K562 (cell line): ENCODE measurements around the gene CT45A10. TPM values are rescaled to one million over a fixed set of nuclear protein-coding genes. Genes with fewer than 3 reads are reported as not detected.
A peak's percentile ranks its signal among the peaks of the same experiment; 100 is the strongest.

Experiments used
- BRCA1 ChIP-seq, 2 experiments: fragments of 450-650 bp in 1 of 2; sonication (generic) in 1 of 2; formaldehyde crosslinking in 1 of 2; IDR thresholded peaks; 2 replicates each; pipeline versions ENCODE4 v1.5.0 to v1.6.1; 2017 to 2020; ENCODE audit warnings: mild to moderate bottlenecking in 1 of 2, missing genetic modification reagents in 1 of 2
- CHCHD3 ChIP-seq: fragments of 250-450 bp; sonication (Bioruptor Pico); IDR thresholded peaks from 2 replicates; pipeline ENCODE4 v2.1.2; 2022; ENCODE audit warnings: mild to moderate bottlenecking
- DDX20 ChIP-seq: fragments of 450-650 bp; IDR thresholded peaks from 2 replicates; pipeline ENCODE4 v1.6.1; 2016; ENCODE audit warnings: missing genetic modification characterization, low read depth, mild to moderate bottlenecking, missing compliant biosample characterization, moderate library complexity
- GATAD2A ChIP-seq: fragments of 450-650 bp; IDR thresholded peaks from 2 replicates; pipeline ENCODE4 v1.6.1; 2017
- HEY1 ChIP-seq: fragments of 250-450 bp; sonication (Bioruptor Pico); IDR thresholded peaks from 2 replicates; pipeline ENCODE4 v1.5.0; 2020; ENCODE audit warnings: mild to moderate bottlenecking, moderate library complexity, borderline replicate concordance
- NFE2 ChIP-seq: IDR thresholded peaks from 2 replicates; pipeline ENCODE4 v1.6.1; 2014; ENCODE audit warnings: antibody characterized with exemption, low read depth
- NR2C2 ChIP-seq, 2 experiments: fragments of 200-800 bp in 1 of 2; sonication (Bioruptor generic) in 1 of 2; sonication (generic) in 1 of 2; formaldehyde crosslinking in 1 of 2; IDR thresholded peaks; 2 replicates each; pipeline versions ENCODE4 v1.6.1 to v1.8.0; 2016 to 2022; ENCODE audit warnings: mild to moderate bottlenecking in 1 of 2, missing compliant biosample characterization in 1 of 2, missing genetic modification characterization in 1 of 2, missing genetic modification reagents in 1 of 2
- PPARD ChIP-seq: fragments of 250-450 bp; sonication (Bioruptor Pico); IDR thresholded peaks from 2 replicates; pipeline ENCODE4 v1.8.0; 2022; ENCODE audit warnings: inconsistent platforms, mild to moderate bottlenecking, moderate library complexity
- PRPF4 ChIP-seq: fragments of 200-400 bp; formaldehyde crosslinking; IDR thresholded peaks from one replicate; pipeline ENCODE4 v1.6.1; 2017; ENCODE audit warnings: low read length, low read depth, mild to moderate bottlenecking; ENCODE audit not compliant: insufficient read depth, poor library complexity, severe bottlenecking
- RBM22 ChIP-seq: fragments of 200-400 bp; formaldehyde crosslinking; IDR thresholded peaks from 2 replicates; pipeline ENCODE4 v1.6.1; 2018; ENCODE audit warnings: low read length, low read depth; ENCODE audit not compliant: poor library complexity, severe bottlenecking
- RFX5 ChIP-seq: IDR thresholded peaks from 2 replicates; pipeline ENCODE4 v1.6.1; 2011; ENCODE audit warnings: low read depth, mild to moderate bottlenecking, improper control_type of control experiment, low read length
- RNF2 ChIP-seq: sonication (generic); IDR thresholded peaks from 2 replicates; pipeline ENCODE4 v1.6.1; 2016
- SMARCC2 ChIP-seq: fragments of 450-650 bp; IDR thresholded peaks from 2 replicates; pipeline ENCODE4 v1.6.1; 2017; ENCODE audit warnings: antibody characterized with exemption, moderate library complexity, mild to moderate bottlenecking, low read depth
- TCF3 ChIP-seq: sonication (generic); formaldehyde crosslinking; IDR thresholded peaks from 2 replicates; pipeline ENCODE4 v1.4.0; 2020; ENCODE audit warnings: mild to moderate bottlenecking, missing genetic modification reagents
- ZBTB7A ChIP-seq: IDR thresholded peaks from 2 replicates; pipeline ENCODE4 v1.6.1; 2011; ENCODE audit warnings: low read depth, mild to moderate bottlenecking, low read length, moderate library complexity, borderline replicate concordance; ENCODE audit not compliant: control insufficient read depth
- ZC3H4 ChIP-seq: sonication (generic); formaldehyde crosslinking; IDR thresholded peaks from 2 replicates; pipeline ENCODE4 v1.9.0; 2021; ENCODE audit warnings: missing genetic modification reagents, borderline replicate concordance
- ZNF175 ChIP-seq: fragments of 200-800 bp; sonication (Bioruptor generic); IDR thresholded peaks from 2 replicates; pipeline ENCODE4 v1.6.1; 2016; ENCODE audit warnings: low read depth, mild to moderate bottlenecking, missing genetic modification characterization, missing compliant biosample characterization
- ZNF324 ChIP-seq: fragments of 250-450 bp; sonication (Bioruptor Pico); IDR thresholded peaks from 2 replicates; pipeline ENCODE4 v1.4.0; 2020; ENCODE audit warnings: mild to moderate bottlenecking
- ZNF589 ChIP-seq: fragments of 200-800 bp; sonication (Bioruptor generic); IDR thresholded peaks from 2 replicates; pipeline ENCODE4 v1.6.1; 2016; ENCODE audit warnings: low read depth, missing genetic modification characterization, missing compliant biosample characterization
- polyA plus RNA-seq, 8 experiments: library from polyadenylated mRNA; depleted of rRNA in 4 of 8; stranded (reverse) in 5 of 8; unstranded in 3 of 8; fragments of >200 nt; fragmentation: Nextera tagmentation in 2 of 8; fragmentation: Illumina TruSeq in 1 of 8; extraction: Ambion mirVana in 2 of 8; extraction: Trizol in 1 of 8; gene quantifications; 2 replicates each; pipeline versions ENCODE4 v1.2.1 to v1.2.3, GENCODE V29; 2011 to 2014; ENCODE audit warnings: inconsistent platforms in 1 of 8, missing spikeins in 1 of 8
- total RNA-seq, 7 experiments: library from RNA; depleted of rRNA in 6 of 7; stranded (reverse); fragments of >200 nt in 6 of 7; fragmentation: Illumina TruSeq in 2 of 7; extraction: Trizol in 2 of 7; gene quantifications; 2 replicates each; pipeline versions ENCODE4 v1.2.1 to v1.2.3, GENCODE V29; 2011 to 2021; ENCODE audit warnings: low replicate concordance in 1 of 7
- TF ChIP-seq, protein P1 (sequence below): fragments of 450-650 bp; IDR thresholded peaks from 2 replicates; pipeline ENCODE4 v1.6.1; 2014; ENCODE audit warnings: low read depth, mild to moderate bottlenecking, moderate library complexity, borderline replicate concordance
- TF ChIP-seq, protein P2 (sequence below), 2 experiments: fragments of 150-350 bp in 1 of 2; IDR thresholded peaks; 2 replicates each; pipeline ENCODE4 v1.6.1; 2012 to 2016; ENCODE audit warnings: low read depth in 2 of 2, low read length in 2 of 2, mild to moderate bottlenecking in 1 of 2, moderate library complexity in 1 of 2
- TF ChIP-seq, protein P3 (sequence below), 2 experiments: fragments of 450-650 bp; conservative IDR thresholded peaks; 2 replicates each; pipeline ENCODE4 v1.6.1; 2017; ENCODE audit warnings: mild to moderate bottlenecking in 2 of 2, moderate library complexity in 2 of 2

The CT45A10 gene
- total and polyA plus RNA-seq, 9 of the 15 experiments (the other 6 are each of a cell fraction or from before 2014, with no cell fraction given): 78.1 to 175 (median 102) TPM

DNA sequence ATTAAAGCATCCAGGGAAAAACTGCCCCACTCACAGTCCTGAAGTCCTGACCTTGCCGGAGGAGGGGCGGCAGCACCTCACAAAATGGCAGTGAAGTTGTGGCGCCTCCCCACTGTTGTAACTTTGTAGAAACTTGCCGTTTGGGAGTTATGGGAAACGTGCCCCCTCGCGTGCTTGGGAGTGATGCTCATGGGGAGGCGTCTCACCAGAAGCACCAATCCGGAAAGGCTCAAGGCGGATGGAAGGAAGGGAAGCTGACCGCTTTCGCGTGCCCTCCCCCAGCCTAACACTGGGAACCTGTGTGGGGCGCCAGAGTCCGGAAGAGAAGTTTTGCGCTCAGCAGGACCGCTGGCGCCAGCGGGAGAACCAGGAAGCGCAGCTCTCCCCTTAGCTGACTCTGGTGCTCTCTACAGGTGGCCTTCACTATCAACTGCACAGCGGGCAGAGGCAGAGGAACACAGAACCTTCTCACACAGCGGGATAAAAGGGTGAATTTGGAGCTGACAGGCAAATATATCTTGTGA, at the start of gene CT45A10, which contains the start of gene SAGE1 (continued):
- TF ChIP-seq ZNF589 (CRISPR knock-in tag) (0 out of 2 replicates have a peak, but pooled peaks have one; percentile 39), PRPF4 (no peak), RFX5 (no peak), HEY1 (CRISPR knock-in tag) (no peak), GATAD2A (no peak), TCF3 (peak; percentile 39; the same call in 1 of the 2 replicates), ZC3H4 (no peak), PPARD (CRISPR knock-in tag) (no peak), BRCA1 (IDR thresholded peaks at IDR 0.05) (no peak), BRCA1 (CRISPR knock-in tag; IDR thresholded peaks at IDR 0.05) (no peak), ZBTB7A (0 out of 2 replicates have a peak, but pooled peaks have one; percentile 35), NFE2 (no peak), RBM22 (no peak), ZNF175 (no peak), CHCHD3 (CRISPR knock-in tag) (no peak), DDX20 (tag) (no peak), SMARCC2 (no peak), NR2C2 (CRISPR knock-in tag; IDR thresholded peaks at IDR 0.05) (no peak; the same call in none of the 2 replicates), NR2C2 (tag; IDR thresholded peaks at IDR 0.05) (peak; percentile 20; the same call in 1 of the 2 replicates), ZNF324 (CRISPR knock-in tag) (no peak), RNF2 (peak; percentile 71)
- TF ChIP-seq, protein P1, sequence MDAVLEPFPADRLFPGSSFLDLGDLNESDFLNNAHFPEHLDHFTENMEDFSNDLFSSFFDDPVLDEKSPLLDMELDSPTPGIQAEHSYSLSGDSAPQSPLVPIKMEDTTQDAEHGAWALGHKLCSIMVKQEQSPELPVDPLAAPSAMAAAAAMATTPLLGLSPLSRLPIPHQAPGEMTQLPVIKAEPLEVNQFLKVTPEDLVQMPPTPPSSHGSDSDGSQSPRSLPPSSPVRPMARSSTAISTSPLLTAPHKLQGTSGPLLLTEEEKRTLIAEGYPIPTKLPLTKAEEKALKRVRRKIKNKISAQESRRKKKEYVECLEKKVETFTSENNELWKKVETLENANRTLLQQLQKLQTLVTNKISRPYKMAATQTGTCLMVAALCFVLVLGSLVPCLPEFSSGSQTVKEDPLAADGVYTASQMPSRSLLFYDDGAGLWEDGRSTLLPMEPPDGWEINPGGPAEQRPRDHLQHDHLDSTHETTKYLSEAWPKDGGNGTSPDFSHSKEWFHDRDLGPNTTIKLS: peak; percentile 61; the same call in 1 of the 2 replicates
- TF ChIP-seq, protein P2, sequence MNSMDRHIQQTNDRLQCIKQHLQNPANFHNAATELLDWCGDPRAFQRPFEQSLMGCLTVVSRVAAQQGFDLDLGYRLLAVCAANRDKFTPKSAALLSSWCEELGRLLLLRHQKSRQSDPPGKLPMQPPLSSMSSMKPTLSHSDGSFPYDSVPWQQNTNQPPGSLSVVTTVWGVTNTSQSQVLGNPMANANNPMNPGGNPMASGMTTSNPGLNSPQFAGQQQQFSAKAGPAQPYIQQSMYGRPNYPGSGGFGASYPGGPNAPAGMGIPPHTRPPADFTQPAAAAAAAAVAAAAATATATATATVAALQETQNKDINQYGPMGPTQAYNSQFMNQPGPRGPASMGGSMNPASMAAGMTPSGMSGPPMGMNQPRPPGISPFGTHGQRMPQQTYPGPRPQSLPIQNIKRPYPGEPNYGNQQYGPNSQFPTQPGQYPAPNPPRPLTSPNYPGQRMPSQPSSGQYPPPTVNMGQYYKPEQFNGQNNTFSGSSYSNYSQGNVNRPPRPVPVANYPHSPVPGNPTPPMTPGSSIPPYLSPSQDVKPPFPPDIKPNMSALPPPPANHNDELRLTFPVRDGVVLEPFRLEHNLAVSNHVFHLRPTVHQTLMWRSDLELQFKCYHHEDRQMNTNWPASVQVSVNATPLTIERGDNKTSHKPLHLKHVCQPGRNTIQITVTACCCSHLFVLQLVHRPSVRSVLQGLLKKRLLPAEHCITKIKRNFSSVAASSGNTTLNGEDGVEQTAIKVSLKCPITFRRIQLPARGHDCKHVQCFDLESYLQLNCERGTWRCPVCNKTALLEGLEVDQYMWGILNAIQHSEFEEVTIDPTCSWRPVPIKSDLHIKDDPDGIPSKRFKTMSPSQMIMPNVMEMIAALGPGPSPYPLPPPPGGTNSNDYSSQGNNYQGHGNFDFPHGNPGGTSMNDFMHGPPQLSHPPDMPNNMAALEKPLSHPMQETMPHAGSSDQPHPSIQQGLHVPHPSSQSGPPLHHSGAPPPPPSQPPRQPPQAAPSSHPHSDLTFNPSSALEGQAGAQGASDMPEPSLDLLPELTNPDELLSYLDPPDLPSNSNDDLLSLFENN (IDR thresholded peaks at IDR 0.05; ENCODE audit: low read depth in 2 of 2, low read length in 2 of 2): peak in 1 of 2 experiments; percentile 54; a peak in 1 of 4 replicates
- TF ChIP-seq, protein P3, sequence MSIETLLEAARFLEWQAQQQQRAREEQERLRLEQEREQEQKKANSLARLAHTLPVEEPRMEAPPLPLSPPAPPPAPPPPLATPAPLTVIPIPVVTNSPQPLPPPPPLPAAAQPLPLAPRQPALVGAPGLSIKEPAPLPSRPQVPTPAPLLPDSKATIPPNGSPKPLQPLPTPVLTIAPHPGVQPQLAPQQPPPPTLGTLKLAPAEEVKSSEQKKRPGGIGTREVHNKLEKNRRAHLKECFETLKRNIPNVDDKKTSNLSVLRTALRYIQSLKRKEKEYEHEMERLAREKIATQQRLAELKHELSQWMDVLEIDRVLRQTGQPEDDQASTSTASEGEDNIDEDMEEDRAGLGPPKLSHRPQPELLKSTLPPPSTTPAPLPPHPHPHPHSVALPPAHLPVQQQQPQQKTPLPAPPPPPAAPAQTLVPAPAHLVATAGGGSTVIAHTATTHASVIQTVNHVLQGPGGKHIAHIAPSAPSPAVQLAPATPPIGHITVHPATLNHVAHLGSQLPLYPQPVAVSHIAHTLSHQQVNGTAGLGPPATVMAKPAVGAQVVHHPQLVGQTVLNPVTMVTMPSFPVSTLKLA (conservative IDR thresholded peaks at IDR 0.05): peak; percentile 84 to 91
